ENCODE data around the gene TRIM29.
"Not testable (repeated sequence)": the region's sequence is repeated elsewhere in the genome, so short reads cannot be mapped to it uniquely, and the experiment has no call there.

Gene TRIM29

GRCh38 chr11:120137611-120138521, at the start of gene TRIM29:
TRIM29 (minus strand) TSS chr11:120138113; CDS start chr11:120138031, 82 bp downstream.
- DNase-seq (ENCODE audit: low read depth in 1 of 2, low spot score in 1 of 2) = no peak

- peak in 1 of 2 donors; percentile 6 for DNase-seq (ENCODE audit: low read depth in 1 of 2, low spot score in 1 of 2)
These were observed 49.1 kb upstream of the TRIM29 start for GRCh38 chr11:120186774-120187591.

GRCh38 chr11:120186456-120186773, 48.5 kb upstream of the TRIM29 start:
- DNase-seq (ENCODE audit: low read depth in 1 of 2, low spot score in 1 of 2) = no peak

- no peak for DNase-seq (ENCODE audit: low read depth in 1 of 2, low spot score in 1 of 2)
These were observed 48.0 kb upstream of the TRIM29 start for GRCh38 chr11:120185706-120186455.

- DNase-seq (ENCODE audit: low read depth in 1 of 2, low spot score in 1 of 2) = no peak
These were observed 47.2 kb upstream of the TRIM29 start for GRCh38 chr11:120184946-120185705.

GRCh38 chr11:120184371-120184945, 46.5 kb upstream of the TRIM29 start:
- DNase-seq (ENCODE audit: low read depth in 1 of 2, low spot score in 1 of 2) = no peak

GRCh38 chr11:120183701-120184141, 45.8 kb upstream of the TRIM29 start:
- no peak for DNase-seq (ENCODE audit: low read depth in 1 of 2, low spot score in 1 of 2)

- DNase-seq (ENCODE audit: low read depth in 1 of 2, low spot score in 1 of 2) = no peak
These were observed 45.0 kb upstream of the TRIM29 start for GRCh38 chr11:120182790-120183491.

GRCh38 chr11:120182372-120182771, 44.5 kb upstream of the TRIM29 start:
- DNase-seq (ENCODE audit: low read depth in 1 of 2, low spot score in 1 of 2) = no peak

- no peak for DNase-seq (ENCODE audit: low read depth in 1 of 2, low spot score in 1 of 2)
These were observed 43.6 kb upstream of the TRIM29 start for GRCh38 chr11:120181376-120181975.

- DNase-seq (ENCODE audit: low read depth in 1 of 2, low spot score in 1 of 2) = no peak
These were observed 42.8 kb upstream of the TRIM29 start for GRCh38 chr11:120180551-120181232.

GRCh38 chr11:120180063-120180462, 42.1 kb upstream of the TRIM29 start:
- not testable (repeated sequence) for DNase-seq (ENCODE audit: low read depth in 1 of 2, low spot score in 1 of 2)

GRCh38 chr11:120179057-120179672, 41.3 kb upstream of the TRIM29 start:
- no peak for DNase-seq (ENCODE audit: low read depth in 1 of 2, low spot score in 1 of 2)

GRCh38 chr11:120178561-120179056, 40.7 kb upstream of the TRIM29 start:
- no peak for DNase-seq (ENCODE audit: low read depth in 1 of 2, low spot score in 1 of 2)

GRCh38 chr11:120174866-120175265, 37.0 kb upstream of the TRIM29 start:
- DNase-seq (ENCODE audit: low read depth in 1 of 2, low spot score in 1 of 2) = no peak

- DNase-seq (ENCODE audit: low read depth in 1 of 2, low spot score in 1 of 2) = no peak
These were observed 35.9 kb upstream of the TRIM29 start for GRCh38 chr11:120173807-120174206.

GRCh38 chr11:120173019-120173705, 35.2 kb upstream of the TRIM29 start:
- no peak for DNase-seq (ENCODE audit: low read depth in 1 of 2, low spot score in 1 of 2)

Data from stimulated activated CD4-positive, alpha-beta T cell treated with anti-CD3 and anti-CD28 coated beads, Interleukin-15, amount 100 ng/mL, for 1 hour (primary cell).